HepG2 (cell line): ENCODE measurements around the gene UCP3.

Experiments
- ZNF207 ChIP-seq: fragments of 450-650 bp; IDR thresholded peaks from 2 replicates; pipeline ENCODE4 v1.6.1; 2016; ENCODE audit warnings: antibody characterized with exemption, borderline replicate concordance
- ZNF580 ChIP-seq: IDR thresholded peaks from 2 replicates; pipeline ENCODE4 v1.6.1; 2016; ENCODE audit warnings: low read depth, borderline replicate concordance

GRCh38 chr11:74043450-74043849 is 34.6 kb upstream of the UCP3 start:
- TF ChIP-seq ZNF580 (CRISPR knock-in tag) (no peak), ZNF207 (no peak)
